Left lobe of liver (tissue), 2 donors: ENCODE data around the gene JAML. TPM values are rescaled to one million over a fixed set of nuclear protein-coding genes. Genes with fewer than 3 reads are reported as not detected.

ENCODE experiments used
- ATAC-seq: fragments of 200-7000 bp; cut with Tn5 transposase; one replicate; pipeline ENCODE4 v1.9.1; 2020; ENCODE audit warnings: mild to moderate bottlenecking, moderate library complexity
- DNase-seq: peaks from one replicate; pipeline ENCODE4 v3.0.0-alpha.2; 2020; ENCODE audit warnings: low spot score
- total RNA-seq: library from RNA; stranded (reverse); gene quantifications from one replicate; pipeline ENCODE4 v1.2.1, GENCODE V29; 2021
- donor health status: DM: no; HTN: no; CAD: no; lungs with moderate emphysema.
- donor health status: DM: no; HTN: yes; CAD: no.

Gene JAML
- total RNA-seq, 1 donor from 2014 or later = 1.9 TPM

GRCh38 chr11:118240999-118241763, 16.4 kb upstream of the JAML start:
- peak; percentile 68 for ATAC-seq
- DNase-seq = no peak

DNA sequence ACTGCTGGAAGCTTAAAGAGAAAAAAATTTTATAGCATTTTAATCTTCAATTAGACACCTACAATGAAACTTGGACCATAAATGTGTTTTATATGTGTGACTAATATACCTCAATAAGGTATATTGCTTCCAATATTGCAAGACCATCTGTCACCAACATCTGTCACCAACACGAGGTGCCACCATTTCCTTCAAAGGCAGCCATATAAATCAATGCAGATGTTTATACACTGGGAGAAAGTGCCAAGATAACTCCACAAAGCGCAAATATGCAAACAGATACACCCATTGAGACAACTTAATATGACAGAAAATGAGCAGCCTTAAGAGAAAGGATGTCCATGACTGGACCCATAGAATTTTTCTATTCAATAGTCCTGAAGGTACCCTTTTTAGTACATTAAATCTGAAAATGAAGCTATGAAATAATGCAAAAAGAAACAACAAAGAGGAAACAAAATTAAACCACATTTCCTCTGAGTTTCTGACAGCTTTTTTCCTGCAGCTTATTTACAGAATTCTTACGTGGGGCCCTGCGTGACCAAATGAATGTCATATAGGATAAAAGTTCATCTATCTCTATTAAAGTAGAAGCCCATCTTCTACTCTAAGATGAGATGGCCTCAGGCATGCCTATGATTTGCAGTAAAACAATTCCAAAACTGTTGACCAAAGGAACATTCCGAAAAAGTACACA, 14.8 kb upstream of the JAML start:
- no peak for ATAC-seq
- DNase-seq = no peak

DNA sequence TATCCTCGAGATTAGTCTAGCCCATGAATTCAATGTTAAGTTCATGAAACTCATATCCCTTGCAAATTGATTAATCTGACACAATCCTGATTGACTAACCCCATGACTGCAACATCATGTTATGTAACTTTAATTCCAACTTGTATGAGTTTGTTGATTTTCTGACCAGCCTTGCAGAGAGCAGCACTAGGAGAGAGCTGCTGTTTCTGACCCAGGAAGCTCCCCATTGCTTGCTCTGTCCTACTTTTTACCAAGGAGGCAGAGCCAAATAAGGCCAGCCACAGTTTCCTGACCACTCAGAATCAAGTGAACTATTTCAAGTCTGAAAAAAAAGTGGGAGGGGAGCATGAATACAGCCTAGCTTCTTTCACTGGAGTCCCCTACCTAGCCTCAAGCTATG, 14.1 kb upstream of the JAML start:
- peak; percentile 55 for DNase-seq

DNA sequence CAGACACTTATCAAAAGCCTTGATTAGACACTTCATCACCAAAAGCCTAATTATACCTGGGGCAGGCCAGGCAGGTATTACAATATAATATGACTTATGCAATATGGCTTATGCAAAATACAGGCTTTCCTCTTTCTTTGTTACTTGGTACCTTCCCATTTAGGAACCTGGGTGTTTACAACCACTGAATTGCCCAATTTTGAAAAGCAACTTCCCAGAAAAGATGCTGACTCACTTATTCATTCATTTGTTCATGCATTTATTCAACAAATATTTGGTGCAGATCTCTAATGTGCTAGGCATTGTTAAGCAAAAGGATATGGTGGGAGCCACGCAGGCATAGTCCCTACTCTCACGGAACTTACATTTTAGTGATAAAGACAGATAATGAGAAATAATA, 13.6 kb upstream of the JAML start:
- ATAC-seq (no peak), DNase-seq (no peak)

More for the DNA sequence above, 14.1 kb upstream of the JAML start:
- ATAC-seq = peak; percentile 84

GRCh38 chr11:118236170-118236569, 11.4 kb upstream of the JAML start:
- no peak for DNase-seq
- ATAC-seq = no peak

GRCh38 chr11:118234833-118235232, 10.0 kb upstream of the JAML start:
- DNase-seq (no peak), ATAC-seq (no peak)

DNA sequence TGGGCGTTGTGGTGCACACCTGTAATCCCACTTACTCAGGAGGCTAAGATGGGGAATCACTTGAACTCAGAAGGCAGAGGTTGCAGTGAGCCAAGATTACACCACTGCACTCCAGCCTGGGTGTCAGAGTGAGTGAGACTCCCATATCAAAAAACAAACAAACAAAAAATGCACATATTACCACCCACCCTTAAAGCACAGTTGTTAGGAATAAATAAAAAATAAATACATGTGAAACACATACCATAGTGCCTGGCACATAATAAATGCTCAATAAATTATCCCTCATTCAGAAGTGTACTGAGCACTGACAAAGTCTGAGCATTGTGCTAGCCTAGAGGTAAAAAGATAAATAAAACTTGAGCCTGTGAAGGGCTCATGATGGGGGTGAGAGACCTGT, 9.0 kb upstream of the JAML start:
- ATAC-seq (no peak), DNase-seq (no peak)

DNA sequence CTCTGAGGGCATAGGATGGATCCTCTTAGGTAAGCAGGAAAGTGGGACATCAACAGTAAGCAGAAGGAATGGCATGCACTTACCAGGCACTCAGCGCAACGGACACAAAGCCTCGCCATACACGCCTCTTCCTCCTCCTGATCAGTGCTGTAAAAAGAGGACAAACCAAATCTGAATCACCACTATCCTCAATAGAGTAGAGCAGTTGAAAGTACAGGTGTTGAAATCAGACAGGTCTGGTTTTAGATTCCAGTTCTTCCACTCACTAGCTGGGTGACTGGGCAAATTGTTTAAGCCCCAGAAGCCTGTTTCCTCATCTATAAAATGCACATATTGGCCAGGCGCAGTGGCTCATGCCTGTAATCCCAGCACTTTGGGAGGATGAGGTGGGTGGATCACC, 8.6 kb upstream of the JAML start:
- peak; percentile 55 for ATAC-seq
- DNase-seq = no peak

DNA sequence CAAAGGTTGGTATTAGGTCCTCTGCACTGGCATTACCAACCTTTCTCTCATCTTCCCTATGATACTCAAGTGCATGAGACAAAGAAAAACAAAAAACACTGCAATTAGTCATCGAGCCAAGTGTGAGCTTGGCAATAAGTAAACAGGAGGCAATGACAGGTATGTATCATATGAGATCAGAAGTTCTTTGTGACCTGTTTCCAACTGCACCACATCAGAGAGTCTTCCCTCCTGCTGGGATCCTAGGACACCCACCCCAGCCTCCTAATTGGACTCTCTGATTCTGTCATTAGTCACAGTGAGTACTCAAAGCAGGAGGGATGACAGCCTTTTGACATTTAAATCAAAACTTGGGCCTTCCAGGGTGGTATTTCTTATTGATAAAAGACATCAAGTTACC, 7.8 kb upstream of the JAML start:
- no peak for ATAC-seq

DNA sequence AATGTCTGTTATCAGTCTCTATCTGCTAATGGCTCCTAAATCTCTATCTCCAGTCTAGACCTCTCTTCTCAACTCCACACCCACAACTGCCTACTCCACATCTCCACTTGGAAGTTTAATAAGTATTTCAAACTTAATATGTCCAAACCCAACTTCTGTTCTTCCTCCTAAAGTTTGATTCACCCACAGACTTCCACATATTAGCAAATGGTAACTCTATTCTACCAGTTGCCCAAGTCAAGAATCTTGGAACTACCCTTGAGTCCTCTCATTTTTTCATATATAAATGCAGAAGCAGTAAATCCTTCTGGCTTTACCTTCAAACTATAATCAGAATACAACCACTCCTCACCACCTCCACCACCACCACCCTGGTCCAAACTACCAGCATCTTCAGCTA, 6.7 kb upstream of the JAML start:
- ATAC-seq = no peak

More for the DNA sequence above, 7.8 kb upstream of the JAML start:
- DNase-seq = no peak

DNA sequence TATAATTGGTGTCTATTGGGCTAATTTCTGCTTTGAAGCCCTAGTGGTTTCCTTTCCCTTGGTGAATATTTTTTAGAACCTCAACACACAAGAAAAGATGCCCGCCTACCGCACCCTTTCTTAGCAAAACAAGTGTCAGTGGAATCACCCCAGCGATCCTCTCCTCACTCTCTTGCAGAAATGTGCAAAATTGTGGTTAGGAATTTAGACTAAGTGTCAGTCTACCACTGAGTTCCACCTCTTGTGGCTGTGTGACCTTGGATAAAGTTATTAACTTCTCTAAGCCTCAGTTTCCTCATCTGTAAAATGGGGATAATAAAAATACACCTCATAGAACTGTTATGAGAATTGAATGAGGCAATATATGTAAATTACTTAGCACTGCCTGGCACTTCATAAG, 5.3 kb upstream of the JAML start:
- DNase-seq (no peak), ATAC-seq (no peak)

More for the DNA sequence above, 6.7 kb upstream of the JAML start:
- no peak for DNase-seq

DNA sequence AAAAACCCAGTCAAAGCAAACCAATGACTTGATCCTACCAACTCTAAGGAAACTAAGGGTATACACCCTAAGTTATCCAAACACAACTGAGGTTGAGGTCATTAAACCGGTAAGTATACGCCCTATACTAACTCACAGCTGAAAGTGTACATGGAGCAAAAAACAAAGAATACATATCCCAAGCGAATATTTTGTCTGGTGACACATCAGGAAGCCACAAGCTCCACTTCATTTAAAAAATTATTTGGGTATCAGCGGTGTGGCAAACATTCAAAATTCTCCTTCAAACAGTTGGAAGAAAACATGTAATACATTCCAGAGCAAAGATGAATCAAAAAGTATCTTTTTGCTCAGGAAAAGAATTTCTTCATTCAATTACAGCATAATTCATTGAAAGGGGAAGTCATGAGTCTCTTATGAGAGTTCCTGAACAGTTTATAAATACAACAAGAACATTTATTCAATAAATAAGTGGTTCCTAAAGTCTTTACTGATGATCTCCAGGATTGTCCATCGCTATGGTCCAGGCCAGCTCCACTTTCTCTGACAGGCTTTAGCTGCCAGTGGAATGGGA, 4.5 kb upstream of the JAML start:
- no peak for DNase-seq
- no peak for ATAC-seq

DNA sequence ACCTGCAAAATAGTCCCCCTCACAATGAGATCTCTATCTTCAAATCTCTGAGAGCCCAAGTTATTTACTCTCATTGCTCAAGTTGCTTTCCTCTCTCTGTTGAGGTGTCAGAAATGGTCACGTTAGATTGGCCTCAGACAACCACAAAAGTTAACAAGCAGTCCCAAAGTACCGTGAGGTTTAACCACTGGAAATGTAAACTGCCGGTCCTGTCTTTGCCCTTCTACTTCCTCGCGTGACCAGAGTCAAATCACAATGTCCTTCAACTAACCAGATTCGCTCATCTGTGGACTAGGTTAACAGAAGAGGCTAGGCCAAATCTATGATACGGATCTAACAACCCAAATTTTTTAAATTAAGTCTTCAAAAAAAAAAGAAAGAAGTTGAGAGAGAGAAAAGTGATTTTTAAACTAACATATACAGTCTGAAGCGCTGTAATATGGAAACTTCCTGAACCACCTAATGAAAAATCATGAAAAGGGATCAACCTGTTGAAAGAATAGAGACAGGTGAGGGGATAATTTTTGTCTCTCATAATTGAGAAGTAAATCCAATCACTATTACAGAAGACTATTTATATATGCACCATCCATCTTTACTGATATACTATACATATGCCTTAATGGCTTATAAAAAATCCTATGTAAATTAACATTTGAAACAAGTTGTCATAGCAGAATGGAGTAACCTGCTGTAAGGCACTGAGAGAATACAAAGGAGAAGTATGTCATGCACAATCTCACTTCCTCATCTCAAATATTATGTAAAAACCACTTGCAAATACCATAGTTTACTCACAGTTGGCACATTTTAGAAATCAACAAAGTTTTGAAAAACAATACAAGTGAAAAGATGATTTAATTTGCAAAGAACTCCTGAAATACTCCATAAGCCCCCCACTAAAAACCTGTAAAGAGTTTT, 3.3 kb upstream of the JAML start:
- no peak for DNase-seq
- no peak for ATAC-seq

GRCh38 chr11:118226781-118227180, 2.0 kb upstream of the JAML start:
- no peak for DNase-seq
- ATAC-seq = no peak

GRCh38 chr11:118226296-118226695, 1.5 kb upstream of the JAML start:
- ATAC-seq (no peak), DNase-seq (no peak)

DNA sequence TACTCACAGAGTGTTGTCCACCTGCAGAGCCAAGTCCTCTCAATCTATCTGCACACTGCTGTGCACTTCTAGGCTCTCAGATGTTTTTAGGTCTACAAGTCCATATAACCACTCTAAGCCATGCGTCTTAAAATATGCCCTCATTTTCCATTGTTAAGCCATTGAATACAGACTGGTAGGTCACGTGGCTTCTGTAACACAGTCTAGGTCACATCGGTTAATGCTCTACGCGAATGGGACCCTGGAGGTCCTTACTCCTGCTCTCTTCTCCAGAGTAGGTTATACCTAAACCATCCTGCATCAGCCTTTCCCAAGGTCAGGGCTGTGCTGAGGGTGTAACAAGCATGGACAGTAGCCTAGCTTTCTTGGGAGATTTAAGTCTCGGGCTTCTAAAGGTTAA, 819 bp downstream of the JAML start:
- no peak for ATAC-seq
- DNase-seq = no peak

DNA sequence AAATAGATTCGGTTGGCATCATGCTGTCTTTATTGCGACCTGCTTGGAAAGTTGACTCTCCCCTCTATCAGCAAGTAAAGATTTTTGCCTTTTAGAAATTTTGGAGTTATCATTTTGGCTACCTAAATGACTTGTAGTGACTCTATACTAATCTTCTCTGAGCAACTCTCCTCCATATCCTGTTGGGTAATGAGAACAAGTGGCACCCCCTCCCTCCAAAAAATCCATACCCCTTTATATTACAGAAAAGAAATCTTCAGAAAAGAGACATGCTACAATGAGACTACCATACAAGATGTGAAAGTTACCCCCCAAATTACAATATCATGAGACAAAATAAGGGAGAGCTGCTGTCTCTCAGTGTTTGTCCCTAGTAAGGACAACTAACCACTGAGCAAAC, 1.2 kb downstream of the JAML start:
- ATAC-seq = no peak
- DNase-seq = no peak

DNA sequence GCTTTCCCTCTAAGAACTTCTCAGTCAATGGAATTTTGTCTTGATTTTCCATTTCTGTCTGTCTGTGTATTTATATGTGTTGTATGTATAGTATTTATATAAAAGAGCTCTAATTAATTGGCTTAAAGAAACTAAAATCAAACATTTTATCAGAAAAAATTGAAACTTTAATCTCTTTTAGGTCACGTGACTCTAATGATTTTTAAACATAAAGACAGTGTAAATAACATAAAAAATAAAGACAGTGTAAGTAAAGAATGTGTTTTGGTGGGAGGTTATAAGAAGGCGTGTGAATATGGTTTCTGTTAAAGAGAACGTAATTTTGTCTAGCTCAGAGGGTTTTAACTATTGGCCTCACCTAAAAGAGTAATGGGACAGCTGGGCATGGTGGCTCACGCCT, 2.4 kb downstream of the JAML start:
- DNase-seq (no peak), ATAC-seq (no peak)

- no peak for DNase-seq
- ATAC-seq = no peak
These were observed 3.4 kb downstream of the JAML start for GRCh38 chr11:118221419-118221818.

DNA sequence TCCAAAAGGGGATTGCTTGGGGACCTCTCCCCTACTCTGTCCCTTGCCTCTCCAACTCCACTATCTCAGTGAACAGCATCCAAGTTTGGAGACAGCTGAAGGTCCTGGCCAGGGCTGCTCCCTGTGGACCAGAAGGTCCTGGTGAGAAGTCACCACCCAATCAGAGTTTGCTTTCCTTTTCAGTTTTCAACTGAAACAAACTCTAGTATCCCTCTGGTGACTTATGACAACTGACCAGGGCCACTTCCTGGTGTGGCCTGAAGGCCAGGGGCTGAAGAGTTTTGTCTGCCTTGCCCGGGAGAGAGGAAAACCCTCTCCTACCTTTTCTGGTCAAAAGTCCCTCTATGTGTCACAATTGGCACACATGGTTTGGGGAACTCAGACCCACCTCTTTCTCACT, 5.1 kb downstream of the JAML start:
- ATAC-seq = no peak

DNA sequence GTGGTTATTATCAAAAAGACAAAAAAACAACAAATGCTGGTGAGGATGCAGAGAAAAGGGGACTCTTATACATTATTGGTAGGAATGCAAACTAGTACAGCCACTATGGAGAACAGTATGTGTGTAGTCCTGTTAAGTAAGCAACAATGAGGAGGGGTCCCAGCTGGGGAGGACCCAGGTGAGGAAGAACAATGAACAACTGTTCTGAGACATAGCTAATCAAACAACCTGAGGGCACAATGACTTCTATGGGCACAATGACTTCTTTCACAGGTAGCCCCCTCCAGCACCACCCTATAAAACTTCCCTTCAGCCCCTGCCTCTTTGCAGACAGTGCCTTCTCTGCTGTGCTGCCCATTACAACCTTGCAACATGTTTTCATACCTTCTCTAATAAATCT, 5.6 kb downstream of the JAML start:
- DNase-seq = no peak

More for the DNA sequence above, 5.1 kb downstream of the JAML start:
- DNase-seq = no peak

More for the DNA sequence above, 5.6 kb downstream of the JAML start:
- ATAC-seq = no peak
